NCI-H2107 treated with DMSO at 0.1 percent for 48 hours (cell line): Measurements from ENCODE around the gene ULK4.
"Not testable (repeated sequence)": the region's sequence is repeated elsewhere in the genome, so short reads cannot be mapped to it uniquely, and the experiment has no call there.

ENCODE experiments used
- DNase-seq: peaks from one replicate; lab custom pipeline; 2025; ENCODE audit not compliant: unreplicated experiment; lab: John Stamatoyannopoulos, UW

ULK4 gene

DNA sequence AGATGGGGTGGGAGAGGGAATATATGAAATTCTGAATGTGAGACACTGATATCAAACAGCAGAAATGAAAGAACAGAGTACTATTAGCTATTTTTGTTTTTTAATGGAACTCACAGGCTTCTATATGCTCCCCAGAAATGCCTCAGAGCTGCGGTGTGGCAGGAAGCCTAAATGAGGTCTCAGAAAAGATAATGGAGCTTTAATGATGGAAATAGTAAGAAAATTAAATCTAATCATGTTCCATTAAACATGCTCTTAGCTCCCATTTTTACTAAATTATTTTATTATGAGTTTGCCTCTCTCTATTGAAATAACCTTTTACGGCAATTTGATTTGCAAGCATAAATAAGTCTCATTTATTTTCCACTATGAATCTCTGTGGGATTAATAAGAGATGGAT is 378.9 kb downstream of the ULK4 start:
- no peak for DNase-seq

- DNase-seq: no peak
These were observed 380.2 kb downstream of the ULK4 start for GRCh38 chr3:41581700-41582099.

DNA sequence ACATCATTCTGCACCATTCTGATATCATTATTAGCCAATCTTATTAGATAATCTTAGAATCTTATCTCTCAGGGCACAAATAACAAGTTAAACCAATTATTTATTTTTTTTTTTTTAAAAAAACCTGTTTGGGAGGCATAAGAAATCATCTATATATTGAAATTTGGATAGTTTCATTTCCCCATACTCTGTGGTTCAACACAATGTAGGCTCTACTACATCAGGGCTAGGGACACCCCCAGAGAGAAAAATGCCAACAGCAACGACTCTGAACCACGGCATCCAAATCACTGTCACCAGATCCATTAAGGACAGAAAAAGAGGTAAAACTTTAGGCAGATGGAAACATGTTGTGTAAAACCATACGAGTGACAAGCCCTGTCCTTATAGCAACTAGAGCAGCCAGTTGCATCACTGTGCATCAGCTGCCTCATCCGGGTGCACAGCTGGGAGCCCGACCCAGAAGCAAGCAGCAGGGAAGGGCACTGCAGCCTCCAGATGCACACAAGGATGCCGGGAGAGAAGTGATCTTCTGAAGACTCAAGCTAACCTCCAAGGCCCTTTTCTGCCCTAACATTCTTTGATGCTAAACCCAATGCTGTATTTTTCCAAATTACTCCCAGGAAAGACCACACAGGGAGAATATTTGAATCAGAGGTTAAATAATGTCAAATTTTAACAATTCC is 381.5 kb downstream of the ULK4 start:
- no peak for DNase-seq

GRCh38 chr3:41579861-41580260 is 382.0 kb downstream of the ULK4 start:
- DNase-seq: no peak

GRCh38 chr3:41578798-41579197 is 383.1 kb downstream of the ULK4 start:
- no peak for DNase-seq

DNA sequence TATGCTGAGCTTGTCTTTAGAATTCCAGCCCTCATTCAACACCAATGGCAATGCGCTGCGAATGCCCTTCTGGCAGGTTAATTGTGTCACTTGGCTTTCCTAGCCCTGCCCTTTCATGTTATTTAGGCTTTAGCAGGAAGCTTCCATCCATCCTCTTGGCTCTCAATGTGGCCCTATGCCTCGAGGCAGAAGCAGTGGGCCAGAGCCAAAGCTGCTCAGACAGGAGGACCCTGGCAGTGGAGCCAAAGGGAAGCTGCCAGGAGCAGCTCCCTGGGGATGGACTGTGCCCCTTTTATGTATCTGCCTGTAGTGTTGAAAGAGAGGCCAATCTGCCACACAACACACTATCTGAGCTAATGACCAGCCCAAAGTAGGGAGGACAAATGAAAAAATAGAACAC is 386.2 kb downstream of the ULK4 start:
- DNase-seq: no peak

- DNase-seq: no peak
These were observed 387.0 kb downstream of the ULK4 start for GRCh38 chr3:41574900-41575299.

DNA sequence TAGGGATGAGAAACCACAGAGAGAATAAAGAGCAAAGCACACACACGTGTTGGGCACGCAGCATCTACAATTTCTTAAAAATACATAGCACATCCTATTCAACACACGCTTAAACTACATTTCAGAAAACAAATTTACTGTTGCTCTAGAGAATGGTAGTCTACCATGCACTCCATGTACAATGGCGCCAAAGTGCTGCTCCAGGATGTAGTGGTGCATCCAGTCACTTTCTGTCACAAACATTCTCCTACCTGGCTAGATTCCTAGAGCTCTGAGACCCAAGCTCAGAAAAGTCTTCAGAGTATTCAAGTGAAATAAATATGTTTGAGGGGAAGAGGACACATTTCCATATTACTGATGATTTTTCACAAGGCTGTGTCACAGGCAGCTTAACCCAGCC is 388.3 kb downstream of the ULK4 start:
- DNase-seq: no peak

GRCh38 chr3:41572092-41572491 is 389.8 kb downstream of the ULK4 start:
- no peak for DNase-seq

DNA sequence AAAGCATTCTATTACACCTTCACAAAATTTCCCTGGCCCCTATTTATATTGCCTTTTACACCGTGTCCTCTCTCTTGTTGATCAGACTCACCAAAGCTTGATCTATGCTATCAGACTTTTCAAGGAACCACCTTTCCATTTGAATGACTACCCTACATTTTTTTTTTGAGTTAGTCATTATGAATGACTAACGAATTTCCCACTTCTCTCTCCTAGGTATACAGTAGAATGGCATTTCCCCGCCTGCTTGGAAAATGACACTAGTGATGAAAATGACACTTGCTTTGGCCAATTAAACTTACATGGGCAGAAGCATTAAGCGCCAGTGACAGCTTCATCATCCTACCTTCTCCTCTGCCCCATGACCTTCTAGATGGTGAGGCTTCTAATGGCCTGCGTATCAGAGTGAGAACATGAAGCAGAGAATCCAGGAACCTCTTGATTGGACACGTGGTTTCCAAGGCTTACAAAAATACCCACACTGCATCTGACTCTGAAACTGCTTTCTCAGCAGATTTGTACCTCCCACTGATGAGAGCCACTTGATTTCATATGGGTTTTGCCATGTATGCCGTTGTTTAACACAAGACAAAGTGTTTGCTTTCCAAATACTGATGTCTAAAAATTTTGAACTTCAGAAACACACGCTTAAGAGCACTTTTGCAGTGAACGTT is 392.1 kb downstream of the ULK4 start:
- no peak for DNase-seq

- no peak for DNase-seq
These were observed 395.9 kb downstream of the ULK4 start for GRCh38 chr3:41565948-41566514.

- no peak for DNase-seq
These were observed 396.9 kb downstream of the ULK4 start for GRCh38 chr3:41565003-41565402.

GRCh38 chr3:41556245-41556644 is 405.7 kb downstream of the ULK4 start:
- not testable (repeated sequence) for DNase-seq

DNA sequence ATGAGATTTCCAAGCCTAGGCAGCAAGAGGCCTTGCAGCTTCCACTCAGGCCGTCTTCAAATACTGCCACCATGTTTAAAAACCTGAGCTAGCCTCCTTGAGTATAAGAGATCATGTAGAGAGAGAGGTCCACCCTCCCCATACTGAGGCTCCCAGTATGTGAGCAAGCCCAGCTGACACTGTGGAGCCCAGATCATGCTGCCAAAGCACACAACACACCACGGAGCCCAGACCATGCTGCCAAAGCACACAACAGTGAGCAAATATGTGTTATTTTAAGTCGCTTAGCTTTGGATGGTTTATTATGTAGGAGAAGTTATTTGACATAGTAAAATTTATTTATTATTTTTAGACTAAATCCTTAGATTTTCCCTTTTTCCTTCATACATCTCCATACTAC is 428.9 kb downstream of the ULK4 start:
- no peak for DNase-seq

GRCh38 chr3:41526995-41527573 is 434.8 kb downstream of the ULK4 start:
- no peak for DNase-seq

DNA sequence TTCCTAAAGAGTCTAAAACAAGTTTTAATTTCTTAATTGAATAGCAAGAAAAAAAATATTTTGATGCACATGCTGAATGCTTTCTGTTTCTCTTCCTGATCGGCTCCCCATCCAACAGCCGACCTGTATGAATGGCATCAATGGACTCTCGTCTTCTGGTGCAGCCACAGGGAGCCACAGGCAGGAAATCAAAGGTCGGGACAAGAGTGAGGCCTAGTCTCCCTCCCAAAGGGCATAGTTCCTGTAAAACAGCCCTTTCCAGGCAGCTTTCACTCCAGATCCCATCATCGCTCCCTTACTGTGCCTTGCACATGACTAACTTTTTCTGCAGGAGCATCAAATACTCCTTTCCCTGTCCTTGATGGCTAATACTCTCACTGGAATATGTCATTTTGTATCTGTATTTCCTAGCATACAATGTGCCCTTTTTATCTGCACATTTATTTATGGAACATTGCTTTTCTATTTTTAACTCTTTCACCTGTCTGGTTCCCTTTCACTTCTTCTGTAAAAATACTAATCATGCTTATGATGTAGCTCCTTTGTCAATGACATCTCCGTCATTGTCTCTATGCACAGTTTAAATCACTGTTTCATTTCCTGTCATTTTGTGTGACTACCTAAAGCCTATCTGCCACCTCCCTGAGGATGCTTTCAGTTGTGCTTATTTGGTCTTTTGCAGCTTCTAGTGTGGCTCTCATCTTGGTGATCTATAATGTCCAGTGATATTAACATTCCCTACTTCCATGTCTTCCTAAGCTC is 436.4 kb downstream of the ULK4 start:
- no peak for DNase-seq

DNA sequence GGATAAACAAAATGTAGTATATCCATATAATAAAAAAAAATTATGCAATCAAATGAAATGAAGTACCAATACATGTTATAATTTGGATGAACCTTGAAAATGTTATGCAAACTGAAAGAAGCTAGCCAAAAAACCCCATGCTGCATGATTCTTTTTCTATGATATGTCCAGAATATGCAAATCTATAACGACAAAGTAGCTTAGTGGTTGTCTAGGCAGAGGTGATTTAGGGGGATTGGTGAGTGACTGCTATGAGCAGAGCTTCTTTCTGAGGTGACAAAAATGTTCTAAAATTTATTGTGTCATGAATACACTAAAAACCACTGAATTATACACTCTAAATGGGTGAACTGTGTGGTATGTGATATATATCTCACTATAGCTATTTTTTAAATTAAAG is 438.0 kb downstream of the ULK4 start:
- DNase-seq: no peak

- no peak for DNase-seq
These were observed 439.3 kb downstream of the ULK4 start for GRCh38 chr3:41522612-41523011.

DNA sequence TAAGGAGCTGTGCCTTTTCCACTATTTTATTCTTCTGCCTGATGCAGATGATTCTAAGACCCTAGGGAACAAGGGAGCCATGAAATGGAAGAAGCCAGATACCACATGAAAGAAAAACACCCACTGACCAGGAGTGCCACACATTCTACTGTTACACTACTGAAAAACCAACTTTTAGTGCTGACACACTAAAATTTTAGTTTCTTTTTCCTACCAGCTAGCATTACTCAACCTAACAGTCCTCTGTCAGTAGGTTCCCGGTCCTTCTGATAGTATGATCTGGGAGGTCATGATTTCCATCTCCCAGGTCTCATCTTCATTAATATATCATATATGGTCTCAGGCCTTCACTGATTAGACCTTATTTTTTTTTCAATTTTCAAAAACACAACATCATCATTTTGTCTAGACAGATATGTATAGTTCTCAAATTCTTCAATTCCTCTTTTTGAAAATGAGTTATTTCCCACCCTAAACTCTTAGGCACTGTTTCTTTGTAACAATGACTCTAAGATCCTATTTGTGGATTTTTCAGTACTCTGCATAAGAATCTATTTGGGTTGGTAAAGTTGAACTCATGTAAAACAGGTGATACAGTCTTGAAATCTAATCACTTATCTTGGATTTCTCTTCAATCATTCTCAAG is 440.8 kb downstream of the ULK4 start:
- DNase-seq: no peak

- DNase-seq: no peak
These were observed 442.2 kb downstream of the ULK4 start for GRCh38 chr3:41519746-41520145.

DNA sequence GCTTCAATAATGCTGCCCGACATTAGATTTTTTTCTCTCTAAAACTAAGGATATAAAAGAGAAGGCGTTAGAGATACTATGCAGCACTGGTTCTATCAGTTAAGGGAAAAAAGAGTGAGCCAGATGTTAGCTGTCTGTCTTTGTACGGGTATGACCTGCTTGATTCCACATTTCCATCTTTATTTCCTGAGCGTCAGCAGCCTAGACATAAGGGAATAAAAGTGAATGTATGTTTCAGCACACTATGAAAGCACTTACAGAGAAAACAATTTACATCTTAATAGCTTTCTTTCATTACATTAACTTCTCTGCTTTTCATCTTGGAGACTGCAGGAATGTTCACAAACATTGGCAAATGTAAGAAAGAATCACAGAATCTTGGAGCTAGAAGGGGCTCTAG is 443.3 kb downstream of the ULK4 start:
- no peak for DNase-seq
